A673 (cell line): Measurements from ENCODE around the gene PRM3.

Experiments
- CTCF ChIP-seq: fragments of 300-800, 200-600 bp; sonication (generic); conservative IDR thresholded peaks from 2 replicates; pipeline ENCODE4 v1.5.1; 2017; ENCODE audit warnings: low read depth, mild to moderate bottlenecking, antibody characterized with exemption, low read length, moderate library complexity, mixed read lengths
- EZH2 ChIP-seq: fragments of 200-600 bp; sonication (generic); IDR thresholded peaks from 2 replicates; pipeline ENCODE4 v1.6.1; 2017; ENCODE audit warnings: borderline replicate concordance, low read depth, mild to moderate bottlenecking, mixed read lengths, antibody characterized with exemption, low read length; ENCODE audit not compliant: poor library complexity, severe bottlenecking

GRCh38 chr16:11276896-11277593 is 3.6 kb upstream of the PRM3 start:
- no peak for TF ChIP-seq CTCF
- no peak for TF ChIP-seq EZH2
